NCI-H1436 (cell line): Measurements from ENCODE around the gene FAM81B.

ENCODE experiments used
- DNase-seq: peaks from one replicate; lab custom pipeline; 2025; lab: John Stamatoyannopoulos, UW

Gene FAM81B

GRCh38 chr5:95471487-95471886, 80.3 kb downstream of the FAM81B start:
- DNase-seq, result no peak

DNA sequence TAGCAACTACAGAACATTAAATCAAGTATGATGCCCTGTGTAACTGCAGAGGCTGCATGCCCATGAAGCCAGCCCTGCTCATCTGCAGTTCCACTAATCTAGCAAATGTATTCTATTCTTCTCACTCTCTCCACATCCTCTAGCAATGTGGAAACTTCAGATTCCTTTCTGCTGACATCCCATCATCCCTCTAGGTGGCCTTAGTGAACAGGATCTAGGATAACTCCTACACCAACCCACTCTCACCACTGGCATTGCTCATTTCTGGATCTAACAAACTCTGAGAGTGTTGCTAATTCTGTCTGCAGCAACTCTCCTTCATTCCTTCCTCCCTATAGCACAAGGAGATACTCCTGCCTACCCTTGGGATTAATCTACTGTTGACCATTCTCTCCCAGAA, 80.8 kb downstream of the FAM81B start:
- DNase-seq, result no peak

DNA sequence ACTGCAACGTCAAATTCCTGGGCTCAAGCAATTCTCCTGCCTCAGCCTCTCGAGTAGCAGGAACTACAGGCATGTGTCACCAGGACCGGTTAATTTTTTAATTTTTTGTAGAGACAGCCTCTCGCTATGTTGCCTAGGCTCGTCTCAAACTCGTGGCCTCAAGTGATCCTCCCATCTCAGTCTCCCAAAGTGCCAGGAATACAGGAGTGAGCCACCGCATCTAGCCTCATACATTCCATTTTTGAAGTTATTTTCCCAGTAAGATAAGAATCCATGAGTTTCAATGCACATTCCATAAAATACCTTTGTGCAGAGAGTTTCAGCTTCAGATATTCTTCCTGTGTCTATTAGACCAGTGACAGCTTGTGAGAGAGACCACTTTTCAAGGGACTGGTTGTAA, 93.3 kb downstream of the FAM81B start:
- DNase-seq, result no peak

- DNase-seq, result no peak
Observed at GRCh38 chr5:95486191-95486590, 95.0 kb downstream of the FAM81B start.

DNA sequence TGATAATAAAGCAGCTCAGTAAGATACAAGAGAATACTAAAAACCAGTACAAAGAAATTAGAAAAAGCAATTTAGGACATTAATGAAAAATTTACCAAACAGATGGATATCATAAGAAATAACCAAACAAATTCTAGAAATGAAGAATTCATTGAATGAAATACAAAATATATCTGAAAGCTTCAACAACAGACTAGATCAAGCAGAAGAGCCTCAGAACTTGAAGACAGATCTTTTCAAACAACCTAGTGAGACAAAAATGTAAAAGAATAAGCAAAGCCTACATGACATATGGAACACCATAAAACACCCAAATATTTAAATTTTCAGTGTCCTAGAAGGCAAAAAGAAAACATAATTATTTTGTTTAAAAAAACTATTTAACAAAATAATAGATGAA, 96.7 kb downstream of the FAM81B start:
- DNase-seq, result no peak
